ENCODE data around the gene ESR1. TPM values are rescaled to one million over a fixed set of nuclear protein-coding genes. Genes with fewer than 3 reads are reported as not detected.

ESR1 gene
- total RNA-seq, 4 donors from 2014 or later: 0.59 to 1.8 (median 1.3) TPM

DNA sequence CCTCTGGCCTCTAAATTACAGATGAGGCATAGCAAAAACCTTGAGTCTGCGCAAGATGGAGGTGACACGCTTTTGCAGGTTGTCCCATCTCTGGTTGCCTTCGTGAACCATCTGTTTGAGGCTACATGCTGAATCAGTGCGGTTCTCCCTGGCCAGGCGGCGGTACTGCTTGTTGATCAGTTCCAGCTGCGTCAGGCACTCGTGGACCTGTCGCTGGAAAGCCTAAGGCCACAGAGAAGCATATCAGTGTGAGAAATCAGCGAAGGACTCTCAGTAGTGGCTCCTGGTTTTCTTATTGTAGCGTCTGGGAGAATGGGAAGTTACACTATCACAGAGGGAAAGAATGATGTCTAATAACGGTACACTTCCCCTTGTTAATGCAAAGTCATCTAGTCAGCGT, 344.4 kb downstream of the ESR1 start:
- intact Hi-C loops (cut with DNase I; ENCODE audit: low total_unique reads): no loop called here
- WGBS, 2 donors: 80 to 84% methylated on average over 13 of the region's 13 CpGs
- TF ChIP-seq, protein P1, sequence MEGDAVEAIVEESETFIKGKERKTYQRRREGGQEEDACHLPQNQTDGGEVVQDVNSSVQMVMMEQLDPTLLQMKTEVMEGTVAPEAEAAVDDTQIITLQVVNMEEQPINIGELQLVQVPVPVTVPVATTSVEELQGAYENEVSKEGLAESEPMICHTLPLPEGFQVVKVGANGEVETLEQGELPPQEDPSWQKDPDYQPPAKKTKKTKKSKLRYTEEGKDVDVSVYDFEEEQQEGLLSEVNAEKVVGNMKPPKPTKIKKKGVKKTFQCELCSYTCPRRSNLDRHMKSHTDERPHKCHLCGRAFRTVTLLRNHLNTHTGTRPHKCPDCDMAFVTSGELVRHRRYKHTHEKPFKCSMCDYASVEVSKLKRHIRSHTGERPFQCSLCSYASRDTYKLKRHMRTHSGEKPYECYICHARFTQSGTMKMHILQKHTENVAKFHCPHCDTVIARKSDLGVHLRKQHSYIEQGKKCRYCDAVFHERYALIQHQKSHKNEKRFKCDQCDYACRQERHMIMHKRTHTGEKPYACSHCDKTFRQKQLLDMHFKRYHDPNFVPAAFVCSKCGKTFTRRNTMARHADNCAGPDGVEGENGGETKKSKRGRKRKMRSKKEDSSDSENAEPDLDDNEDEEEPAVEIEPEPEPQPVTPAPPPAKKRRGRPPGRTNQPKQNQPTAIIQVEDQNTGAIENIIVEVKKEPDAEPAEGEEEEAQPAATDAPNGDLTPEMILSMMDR (IDR thresholded peaks at IDR 0.05): no peak
- TF ChIP-seq POLR2A (IDR thresholded peaks at IDR 0.05): no peak
- H3K4me3 ChIP-seq (ENCODE audit: low read depth, poor library complexity, severe bottlenecking): no peak overlapping the region
- no peak for DNase-seq (ENCODE audit: low spot score in 2 of 2)

DNA sequence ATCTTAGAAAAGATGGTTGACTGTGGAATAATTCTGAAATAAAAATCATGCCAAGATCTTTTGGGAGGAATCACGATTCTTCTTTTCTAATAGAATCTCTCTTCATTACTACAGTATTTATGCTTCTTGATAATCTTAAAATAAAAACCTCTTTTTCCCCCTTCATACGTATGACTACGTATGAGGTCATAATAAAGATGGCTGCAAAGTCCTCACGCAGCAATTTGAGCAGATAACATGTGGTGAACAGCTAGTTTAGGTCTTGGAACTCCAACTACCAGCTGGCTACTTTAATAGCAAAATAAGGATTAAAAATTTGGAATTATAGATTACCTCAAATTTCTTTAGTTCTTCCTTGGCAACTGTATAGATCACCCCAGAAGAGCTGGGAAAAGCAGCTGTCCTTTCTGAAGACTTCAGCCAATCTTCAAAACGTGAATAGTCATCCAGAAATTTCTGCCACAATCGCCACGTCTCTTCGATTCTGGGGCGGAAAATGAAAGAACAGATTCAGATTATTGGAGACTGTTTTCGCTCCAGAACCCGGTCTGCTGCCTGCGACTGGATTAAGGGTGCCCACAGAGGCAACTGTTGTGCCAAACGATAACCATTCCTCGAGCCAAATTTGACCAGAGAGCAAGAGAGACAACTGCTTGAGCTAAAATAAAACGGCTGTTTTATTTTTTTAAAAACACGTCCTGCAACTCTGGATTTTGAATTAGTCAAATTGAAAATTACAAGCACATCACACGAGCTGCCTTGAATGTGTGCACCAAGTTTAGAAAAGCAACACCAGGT, 347.3 kb downstream of the ESR1 start:
- TF ChIP-seq POLR2A (IDR thresholded peaks at IDR 0.05): no peak
- TF ChIP-seq, protein P1 (IDR thresholded peaks at IDR 0.05): no peak
- H3K4me3 ChIP-seq (ENCODE audit: low read depth, poor library complexity, severe bottlenecking): no peak overlapping the region
- DNase-seq (ENCODE audit: low spot score in 2 of 2): no peak
- 91 to 93% methylated on average over 17 of the region's 17 CpGs for WGBS, 2 donors
- intact Hi-C loops (cut with DNase I; ENCODE audit: low total_unique reads): no loop called here

DNA sequence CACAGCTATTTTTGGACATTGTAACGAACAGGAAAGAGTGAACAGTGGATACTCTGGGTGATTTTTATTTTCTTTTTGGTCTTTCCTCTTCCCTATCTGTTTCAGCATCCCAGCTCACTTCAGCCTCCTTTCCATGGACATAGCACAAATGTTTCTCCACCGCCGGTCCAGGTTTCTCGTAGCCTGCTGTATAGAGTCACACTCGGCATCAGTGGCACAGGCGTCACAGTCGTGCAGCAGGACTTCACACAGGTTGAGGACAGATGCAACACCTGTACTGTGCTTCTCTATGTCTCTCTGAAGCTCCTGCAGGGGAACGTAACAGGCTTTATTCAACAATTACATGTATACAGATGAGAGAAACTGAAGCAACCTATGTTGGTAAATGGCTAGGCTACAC, 348.3 kb downstream of the ESR1 start:
- 85 to 96% methylated on average over 8 of the region's 8 CpGs for WGBS, 2 donors
- TF ChIP-seq, protein P1 (IDR thresholded peaks at IDR 0.05): no peak
- TF ChIP-seq POLR2A (IDR thresholded peaks at IDR 0.05): no peak
- DNase-seq (ENCODE audit: low spot score in 2 of 2): no peak
- intact Hi-C loops (cut with DNase I; ENCODE audit: low total_unique reads): no loop called here
- no peak overlapping the region for H3K4me3 ChIP-seq (ENCODE audit: low read depth, poor library complexity, severe bottlenecking)

DNA sequence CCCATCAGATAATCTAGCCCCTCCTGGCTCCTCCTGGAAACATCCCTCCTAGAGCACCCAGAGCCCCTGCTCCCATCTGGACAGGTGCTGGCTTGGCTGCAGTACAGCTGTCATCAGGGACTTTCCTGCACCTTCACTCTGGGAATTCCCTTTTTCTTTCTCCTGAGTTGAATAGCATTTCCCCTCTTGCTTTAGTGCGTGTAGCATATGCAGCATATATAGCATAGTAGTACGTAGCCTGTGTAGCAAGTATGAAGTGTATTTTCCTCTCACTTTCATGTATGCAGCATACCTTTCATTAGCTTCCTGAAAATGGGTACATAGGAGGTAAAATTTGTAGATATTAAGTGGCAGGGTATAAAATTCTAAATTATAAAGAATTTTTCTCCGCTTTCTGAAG, 352.9 kb downstream of the ESR1 start:
- TF ChIP-seq, protein P1 (IDR thresholded peaks at IDR 0.05): no peak
- TF ChIP-seq POLR2A (IDR thresholded peaks at IDR 0.05): no peak
- no peak for DNase-seq (ENCODE audit: low spot score in 2 of 2)
- intact Hi-C loops (cut with DNase I; ENCODE audit: low total_unique reads): no loop called here
- 74 to 85% methylated on average over 3 of the region's 3 CpGs for WGBS, 2 donors
- H3K4me3 ChIP-seq (ENCODE audit: low read depth, poor library complexity, severe bottlenecking): no peak overlapping the region

DNA sequence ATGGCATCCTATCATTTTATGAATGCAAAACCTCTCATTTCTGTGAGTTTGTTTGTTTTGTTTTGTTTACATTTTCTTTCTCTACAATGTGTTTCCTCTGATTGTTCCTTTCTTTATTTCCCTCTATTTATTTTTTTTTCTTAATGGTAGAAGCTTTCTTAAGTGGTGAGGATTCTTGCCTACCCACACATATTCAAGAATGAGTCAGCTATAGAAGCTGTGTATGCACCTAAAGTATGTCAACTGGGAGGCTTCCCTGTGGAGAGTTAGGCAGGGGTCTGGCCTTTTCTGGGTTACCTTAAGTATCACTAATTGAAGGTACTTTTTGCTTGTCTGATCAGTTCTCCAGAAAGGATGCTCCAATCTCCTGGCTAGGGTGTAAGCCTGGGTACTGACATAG, 354.0 kb downstream of the ESR1 start:
- no peak for TF ChIP-seq POLR2A (IDR thresholded peaks at IDR 0.05)
- TF ChIP-seq, protein P1 (IDR thresholded peaks at IDR 0.05): no peak
- no peak for DNase-seq (ENCODE audit: low spot score in 2 of 2)
- intact Hi-C loops (cut with DNase I; ENCODE audit: low total_unique reads): no loop called here
- no peak overlapping the region for H3K4me3 ChIP-seq (ENCODE audit: low read depth, poor library complexity, severe bottlenecking)

DNA sequence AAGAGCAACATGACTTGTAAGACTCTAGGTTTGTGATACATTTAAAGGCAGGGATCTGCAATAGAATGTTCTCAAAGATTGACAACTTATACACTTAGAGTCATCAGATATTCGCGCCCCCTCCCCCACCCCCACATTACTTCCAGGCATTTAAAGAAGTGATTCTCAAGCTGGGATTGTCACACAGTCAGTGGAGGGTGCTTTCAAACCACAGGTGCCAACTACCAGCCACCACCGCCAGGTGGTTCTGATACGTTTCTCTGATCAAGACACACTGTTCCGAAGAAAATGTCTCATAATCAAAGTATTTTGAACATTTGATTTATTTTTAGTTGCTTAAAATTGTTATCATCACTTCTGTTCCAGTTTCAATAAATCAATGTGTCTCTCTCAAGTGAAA, 357.5 kb downstream of the ESR1 start:
- TF ChIP-seq, protein P1 (IDR thresholded peaks at IDR 0.05): no peak
- TF ChIP-seq POLR2A (IDR thresholded peaks at IDR 0.05): no peak
- no peak for DNase-seq (ENCODE audit: low spot score in 2 of 2)
- WGBS, 2 donors: 81 to 93% methylated on average over 5 of the region's 5 CpGs
- H3K4me3 ChIP-seq (ENCODE audit: low read depth, poor library complexity, severe bottlenecking): no peak overlapping the region
- intact Hi-C loops (cut with DNase I; ENCODE audit: low total_unique reads): no loop called here
